HEK293 (cell line): ENCODE results near the gene RAB17.
A peak's percentile ranks its signal among the peaks of the same experiment; 100 is the strongest.

Source experiments
- CTCF ChIA-PET: fragments of 350-600 bp; formaldehyde crosslinking; extraction: SDS; loops from one replicate; lab custom pipeline; 2021; ENCODE audit warnings: antibody characterized with exemption; lab: Yijun Ruan, JAX
- POLR2A ChIA-PET: fragments of 300-600 bp; formaldehyde crosslinking; extraction: SDS; loops from one replicate; lab custom pipeline; 2020; ENCODE audit warnings: antibody characterized with exemption, inconsistent platforms; lab: Yijun Ruan, JAX
- H3K27ac ChIP-seq: fragments of 200-500 bp; sonication (Bioruptor generic); 2 replicates; pipeline ENCODE4 v1.5.1; 2014; ENCODE audit warnings: low read depth, low read length, control low read depth, inconsistent platforms; ENCODE audit errors: extremely low read depth
- H3K36me3 ChIP-seq, 2 experiments: fragments of 200-500 bp in 1 of 2; sonication (Bioruptor generic) in 1 of 2; 1 replicate in 1 of 2; 2 replicates in 1 of 2; pipeline ENCODE4 v1.5.1; 2014 to 2017; ENCODE audit warnings: inconsistent platforms in 2 of 2, low read length in 2 of 2; ENCODE audit not compliant: control insufficient read depth in 2 of 2, insufficient read depth in 1 of 2
- H3K4me1 ChIP-seq: fragments of 200-500 bp; sonication (Bioruptor generic); 2 replicates; pipeline ENCODE4 v1.5.1; 2014; ENCODE audit warnings: mild to moderate bottlenecking, low read length, inconsistent platforms; ENCODE audit not compliant: control insufficient read depth, insufficient read depth
- H3K4me3 ChIP-seq: 2 replicates; pipeline ENCODE4 v1.5.1; 2011; ENCODE audit warnings: low read depth, mild to moderate bottlenecking, control low read depth, low read length, moderate library complexity
- H3K9me3 ChIP-seq: fragments of 200-500 bp; sonication (Bioruptor generic); 2 replicates; pipeline ENCODE4 v1.5.1; 2014; ENCODE audit warnings: low read depth, low read length, inconsistent platforms; ENCODE audit not compliant: control insufficient read depth, insufficient read depth
- FEZF1 ChIP-seq: fragments of 450-650 bp; formaldehyde crosslinking; IDR thresholded peaks from 2 replicates; pipeline ENCODE4 v1.5.1; 2016; ENCODE audit warnings: missing biosample characterization, missing genetic modification characterization
- KLF8 ChIP-seq: fragments of 450-650 bp; formaldehyde crosslinking; IDR thresholded peaks from 2 replicates; pipeline ENCODE4 v1.5.1; 2016; ENCODE audit warnings: missing biosample characterization, missing genetic modification characterization
- MYNN ChIP-seq: fragments of 450-650 bp; formaldehyde crosslinking; IDR thresholded peaks from 2 replicates; pipeline ENCODE4 v1.5.1; 2016; ENCODE audit warnings: missing biosample characterization, missing genetic modification characterization, borderline replicate concordance
- PATZ1 ChIP-seq: fragments of 450-650 bp; formaldehyde crosslinking; IDR thresholded peaks from 2 replicates; pipeline ENCODE4 v1.5.1; 2016; ENCODE audit warnings: missing biosample characterization, missing genetic modification characterization
- SP3 ChIP-seq: fragments of 450-650 bp; formaldehyde crosslinking; IDR thresholded peaks from 2 replicates; pipeline ENCODE4 v1.5.1; 2016; ENCODE audit warnings: missing biosample characterization, missing genetic modification characterization
- ZFHX2 ChIP-seq: fragments of 450-650 bp; formaldehyde crosslinking; conservative IDR thresholded peaks from 2 replicates; pipeline ENCODE4 v1.5.1; 2016; ENCODE audit warnings: missing biosample characterization, missing genetic modification characterization
- ZIC2 ChIP-seq: fragments of 450-650 bp; formaldehyde crosslinking; IDR thresholded peaks from 2 replicates; pipeline ENCODE4 v1.5.1; 2016; ENCODE audit warnings: missing biosample characterization, missing genetic modification characterization
- ZNF350 ChIP-seq: fragments of 450-650 bp; formaldehyde crosslinking; IDR thresholded peaks from 2 replicates; pipeline ENCODE4 v1.5.0; 2017; ENCODE audit warnings: missing biosample characterization, mild to moderate bottlenecking, missing genetic modification characterization
- ZNF391 ChIP-seq: fragments of 450-650 bp; formaldehyde crosslinking; IDR thresholded peaks from 2 replicates; pipeline ENCODE4 v1.5.1; 2016; ENCODE audit warnings: low read depth, missing biosample characterization, missing genetic modification characterization, borderline replicate concordance
- ZNF488 ChIP-seq: fragments of 450-650 bp; formaldehyde crosslinking; IDR thresholded peaks from 2 replicates; pipeline ENCODE4 v1.5.1; 2016; ENCODE audit warnings: missing biosample characterization, missing genetic modification characterization
- ZNF639 ChIP-seq: fragments of 450-650 bp; formaldehyde crosslinking; IDR thresholded peaks from 2 replicates; pipeline ENCODE4 v1.5.1; 2016; ENCODE audit warnings: missing biosample characterization, missing genetic modification characterization
- ZNF645 ChIP-seq: fragments of 450-650 bp; formaldehyde crosslinking; IDR thresholded peaks from 2 replicates; pipeline ENCODE4; 2016; ENCODE audit warnings: missing biosample characterization, missing genetic modification characterization
- ZNF76 ChIP-seq: fragments of 450-650 bp; formaldehyde crosslinking; IDR thresholded peaks from 2 replicates; pipeline ENCODE4; 2016; ENCODE audit warnings: low read depth, missing biosample characterization, missing genetic modification characterization, borderline replicate concordance

RAB17 gene

GRCh38 chr2:237592425-237592980, 2.0 kb upstream of the RAB17 start (continued):
- TF ChIP-seq ZNF76 (tag by site-specific recombination) (no peak), FEZF1 (no peak), KLF8 (tag by site-specific recombination) (no peak), ZIC2 (tag by site-specific recombination) (no peak), ZNF350 (tag by site-specific recombination) (no peak)

GRCh38 chr2:237591141-237591881, 777 bp upstream of the RAB17 start:
- H3K36me3 ChIP-seq: no peaks in the 10 kb centered on the region
- H3K4me1 ChIP-seq: peaks cover 7% of the 10 kb centered on the region; the same call in 1 of the 2 replicates
- no peak overlapping the region for H3K27ac ChIP-seq
- TF ChIP-seq ZFHX2 (0 out of 2 replicates have a peak, but pooled peaks have one; percentile 14), MYNN (tag by site-specific recombination) (0 out of 2 replicates have a peak, but pooled peaks have one; percentile 53), ZNF645 (tag by site-specific recombination) (no peak)
- ChIA-PET POLR2A (no interaction called here), CTCF (interaction anchor here (1.6 to 1.7 kb wide), 2 partner anchors 19 to 154 kb away, joined by 3 to 4 read pairs; no protein-coding TSS in a partner anchor)
- no peaks in the 10 kb centered on the region for H3K9me3 ChIP-seq
- no peak overlapping the region for H3K4me3 ChIP-seq

- H3K4me3 ChIP-seq: no peak overlapping the region
- TF ChIP-seq ZNF488 (tag by site-specific recombination) (no peak), SP3 (tag by site-specific recombination) (no peak), ZNF391 (tag by site-specific recombination) (no peak), PATZ1 (tag by site-specific recombination) (no peak), ZNF639 (tag by site-specific recombination) (no peak)
- CTCF ChIA-PET: interaction anchor here (1.2 kb wide), 1 partner anchor 16 kb away, joined by 8 read pairs; no protein-coding TSS in a partner anchor
- H3K4me1 ChIP-seq: no peaks in the 10 kb centered on the region
- no peak overlapping the region for H3K27ac ChIP-seq
- no peaks in the 10 kb centered on the region for H3K36me3 ChIP-seq
- POLR2A ChIA-PET: interaction anchor here (0.6 kb wide), 1 partner anchor 360 kb away, joined by 5 read pairs; no protein-coding TSS in a partner anchor
- H3K9me3 ChIP-seq: no peaks in the 10 kb centered on the region
These were observed 2.4 kb downstream of the RAB17 start for GRCh38 chr2:237588044-237588696.
